H1 (cell line): ENCODE measurements around the gene TM9SF2. TPM values are rescaled to one million over a fixed set of nuclear protein-coding genes. Genes with fewer than 3 reads are reported as not detected.

Source experiments
- CTCF ChIA-PET: fragments of 300-600 bp; sonication (Branson Sonifier 250); formaldehyde crosslinking; loops from one replicate; lab custom pipeline; 2021; ENCODE audit not compliant: partially characterized antibody; lab: Charles Lee
- POLR2A ChIA-PET: fragments of 300-600 bp; sonication (Branson Sonifier 250); formaldehyde crosslinking; loops from one replicate; lab custom pipeline; 2021; ENCODE audit warnings: inconsistent platforms; ENCODE audit not compliant: partially characterized antibody; lab: Charles Lee
- DNase-seq, 2 experiments: peaks; one replicate each; pipeline versions ENCODE4 v3.0.0 to v3.0.0-alpha.2; 2010 to 2022; ENCODE audit warnings: low spot score in 2 of 2, low read depth in 1 of 2, mixed read lengths in 1 of 2
- FAIRE-seq: peaks from 2 replicates; lab custom pipeline; 2011; peaks lifted over from hg19 to GRCh38; lab: Jason Lieb, UNC
- H2AFZ ChIP-seq: 2 replicates; pipeline ENCODE4 v1.8.1; 2012; ENCODE audit warnings: low read length, inconsistent platforms
- H2AK5ac ChIP-seq: 2 replicates; pipeline ENCODE4 v1.6.1; 2013; ENCODE audit warnings: low read depth, low read length
- H2BK120ac ChIP-seq: replicated peaks from 2 replicates; pipeline ENCODE3; 2013; ENCODE audit warnings: low read depth, low read length, inconsistent platforms
- H2BK12ac ChIP-seq: 2 replicates; pipeline ENCODE4 v1.6.1; 2013; ENCODE audit warnings: low read depth, low read length
- H2BK15ac ChIP-seq: 2 replicates; pipeline ENCODE4 v1.6.1; 2013; ENCODE audit warnings: low read length
- H2BK20ac ChIP-seq: 2 replicates; pipeline ENCODE4 v1.6.1; 2013; ENCODE audit warnings: low read length
- H2BK5ac ChIP-seq: 2 replicates; pipeline ENCODE4 v1.6.1; 2013; ENCODE audit warnings: low read depth, low read length
- H3K14ac ChIP-seq: 2 replicates; pipeline ENCODE4 v1.6.1; 2013; ENCODE audit warnings: inconsistent platforms; ENCODE audit not compliant: insufficient read length
- H3K18ac ChIP-seq: 2 replicates; pipeline ENCODE4 v1.6.1; 2013; ENCODE audit warnings: low read length; ENCODE audit errors: extremely low read depth
- H3K23ac ChIP-seq: 2 replicates; pipeline ENCODE4 v1.6.1; 2013; ENCODE audit warnings: inconsistent platforms; ENCODE audit not compliant: insufficient read length
- H3K23me2 ChIP-seq: 2 replicates; pipeline ENCODE4 v1.6.1; 2013; ENCODE audit warnings: low read depth, low read length
- H3K27ac ChIP-seq: 2 replicates; pipeline ENCODE4 v1.6.1; 2011; ENCODE audit warnings: low read depth, low read length, inconsistent platforms
- H3K27me3 ChIP-seq, 4 experiments: replicated peaks in 1 of 4; 1 replicate in 1 of 4; 2 replicates in 3 of 4; pipeline versions ENCODE4 v1.6.1 to v1.8.1; 2011 to 2013; ENCODE audit warnings: low read length in 3 of 4, mild to moderate bottlenecking in 3 of 4, inconsistent platforms in 2 of 4, mixed read lengths in 2 of 4, moderate library complexity in 1 of 4; ENCODE audit not compliant: control insufficient read depth in 3 of 4, insufficient read depth in 3 of 4; ENCODE audit errors: extremely low read depth in 1 of 4
- H3K36me3 ChIP-seq, 4 experiments: 2 replicates each; pipeline versions ENCODE4 v1.6.1 to v1.8.1; 2011 to 2013; ENCODE audit warnings: mild to moderate bottlenecking in 4 of 4, low read length in 3 of 4, moderate library complexity in 2 of 4, control low read depth in 1 of 4, inconsistent platforms in 1 of 4; ENCODE audit not compliant: insufficient read depth in 4 of 4, control insufficient read depth in 2 of 4
- H3K4ac ChIP-seq: replicated peaks from 2 replicates; pipeline ENCODE3; 2013; ENCODE audit warnings: low read length, low read depth, mixed read lengths, inconsistent platforms; ENCODE audit not compliant: insufficient read length
- H3K4me1 ChIP-seq, 4 experiments: replicated peaks in 1 of 4; 1 replicate in 1 of 4; 2 replicates in 3 of 4; pipeline versions ENCODE4 v1.6.1 to v1.8.1; 2011 to 2013; ENCODE audit warnings: low read length in 3 of 4, inconsistent platforms in 2 of 4, mixed read lengths in 1 of 4; ENCODE audit not compliant: insufficient read depth in 4 of 4, control insufficient read depth in 3 of 4
- H3K4me2 ChIP-seq, 2 experiments: 2 replicates each; pipeline versions ENCODE4 v1.6.1 to v1.8.1; 2011 to 2013; ENCODE audit warnings: low read depth in 2 of 2, low read length in 2 of 2, control low read depth in 1 of 2, inconsistent platforms in 1 of 2, mild to moderate bottlenecking in 1 of 2; ENCODE audit not compliant: insufficient read depth in 1 of 2
- H3K4me3 ChIP-seq, 4 experiments: fragments of 200-600, 300-600 bp in 1 of 4; sonication (generic), shearing (Covaris generic), sonication (Bioruptor Twin) in 1 of 4; 2 replicates each; pipeline versions ENCODE4 v1.5.1 to v1.8.1; 2011 to 2016; ENCODE audit warnings: low read length in 4 of 4, low read depth in 3 of 4, control low read depth in 2 of 4, inconsistent platforms in 2 of 4, mild to moderate bottlenecking in 2 of 4, mixed read lengths in 1 of 4, moderate library complexity in 1 of 4; ENCODE audit not compliant: insufficient read depth in 2 of 4; ENCODE audit errors: extremely low read depth in 1 of 4
- H3K56ac ChIP-seq: replicated peaks from 2 replicates; pipeline ENCODE3; 2013; ENCODE audit warnings: low read depth, mild to moderate bottlenecking, mixed read lengths, low read length, inconsistent platforms; ENCODE audit not compliant: insufficient read length
- H3K79me1 ChIP-seq: 2 replicates; pipeline ENCODE4 v1.6.1; 2013; ENCODE audit warnings: low read depth, low read length, control low read depth
- H3K79me2 ChIP-seq, 2 experiments: 2 replicates each; pipeline versions ENCODE4 v1.6.1 to v1.8.1; 2012 to 2013; ENCODE audit warnings: low read length in 2 of 2, mild to moderate bottlenecking in 2 of 2, inconsistent platforms in 1 of 2; ENCODE audit not compliant: insufficient read depth in 2 of 2, control insufficient read depth in 1 of 2
- H3K9ac ChIP-seq, 4 experiments: replicated peaks in 1 of 4; 1 replicate in 1 of 4; 2 replicates in 3 of 4; pipeline versions ENCODE4 v1.6.1 to v1.8.1; 2011 to 2013; ENCODE audit warnings: low read depth in 3 of 4, low read length in 3 of 4, control low read depth in 2 of 4, mild to moderate bottlenecking in 2 of 4, moderate library complexity in 2 of 4, inconsistent platforms in 1 of 4; ENCODE audit errors: extremely low read depth in 1 of 4
- H3K9me3 ChIP-seq, 2 experiments: 2 replicates each; pipeline versions ENCODE4 v1.6.1 to v1.8.1; 2012 to 2013; ENCODE audit warnings: mild to moderate bottlenecking in 2 of 2, moderate library complexity in 2 of 2, control low read depth in 1 of 2, inconsistent platforms in 1 of 2, low read depth in 1 of 2, low read length in 1 of 2, mixed read lengths in 1 of 2; ENCODE audit not compliant: insufficient read depth in 2 of 2
- H4K20me1 ChIP-seq, 2 experiments: replicated peaks in 1 of 2; 2 replicates each; pipeline versions ENCODE3 to v1.8.1; 2011 to 2013; ENCODE audit warnings: inconsistent platforms in 2 of 2, low read length in 2 of 2, mild to moderate bottlenecking in 1 of 2; ENCODE audit not compliant: insufficient read depth in 2 of 2, control insufficient read depth in 1 of 2
- H4K5ac ChIP-seq: 2 replicates; pipeline ENCODE4 v1.6.1; 2013; ENCODE audit warnings: low read length, low read depth, mixed read lengths, inconsistent platforms; ENCODE audit not compliant: insufficient read length
- H4K8ac ChIP-seq: 2 replicates; pipeline ENCODE4 v1.8.0; 2013; ENCODE audit warnings: mild to moderate bottlenecking, moderate library complexity, low read length, inconsistent platforms; ENCODE audit not compliant: insufficient read depth; ENCODE audit errors: extremely low read depth
- H4K91ac ChIP-seq: replicated peaks from 2 replicates; pipeline ENCODE3; 2013; ENCODE audit warnings: low read length, mixed read lengths, inconsistent platforms; ENCODE audit not compliant: insufficient read length
- BRCA1 ChIP-seq: IDR thresholded peaks from 2 replicates; pipeline ENCODE4 v1.6.1; 2012; ENCODE audit warnings: low read depth, low read length, improper control_type of control experiment
- CHD1 ChIP-seq: IDR thresholded peaks from 2 replicates; pipeline ENCODE4 v1.6.1; 2012; ENCODE audit warnings: low read depth, low read length, improper control_type of control experiment
- EZH2 ChIP-seq: fragments of 200-600 bp; sonication (generic); IDR thresholded peaks from 2 replicates; pipeline ENCODE4 v1.7.1; 2012; ENCODE audit warnings: low read depth, mild to moderate bottlenecking, moderate library complexity, low read length, inconsistent platforms; ENCODE audit not compliant: severe bottlenecking
- KDM4A ChIP-seq: IDR thresholded peaks from one replicate; pipeline ENCODE4 v1.7.1; 2012; ENCODE audit warnings: low read depth, mild to moderate bottlenecking, moderate library complexity, low read length, inconsistent platforms; ENCODE audit not compliant: severe bottlenecking
- KDM5A ChIP-seq: fragments of 200-600 bp; IDR thresholded peaks from 2 replicates; pipeline ENCODE4 v1.7.1; 2012; ENCODE audit warnings: mild to moderate bottlenecking, low read length, inconsistent platforms, mixed read lengths
- RBBP5 ChIP-seq: IDR thresholded peaks from 2 replicates; pipeline ENCODE4 v1.7.1; 2012; ENCODE audit warnings: low read depth, mild to moderate bottlenecking, inconsistent platforms, low read length, moderate library complexity, borderline replicate concordance
- WGBS, 2 experiments: shearing (Covaris generic) in 1 of 2; methylation state at CpG; one replicate each; pipeline versions ENCODE4 v1.1.6 to v1.1.7; 2013 to 2015; ENCODE audit warnings: low lambda C conversion rate in 2 of 2, mixed read lengths in 2 of 2, inconsistent platforms in 1 of 2, low coverage in 1 of 2, missing lambda C conversion rate in 1 of 2; ENCODE audit not compliant: insufficient replicate concordance in 2 of 2, insufficient coverage in 1 of 2, insufficient read length in 1 of 2; ENCODE audit errors: extremely low coverage in 1 of 2, missing lambda C conversion rate in 1 of 2; 5-methylcytosine and 5-hydroxymethylcytosine counted together
- polyA plus RNA-seq, 7 experiments: library from polyadenylated mRNA; depleted of rRNA in 3 of 7; stranded (reverse) in 5 of 7; unstranded in 2 of 7; fragments of >200 nt in 5 of 7; fragments of 200-250 nt in 2 of 7; gene quantifications; 1 replicate in 5 of 7; 2 replicates in 1 of 7; 4 replicates in 1 of 7; pipeline versions ENCODE4 v1.2.1 to v1.2.3, GENCODE V29; 2011 to 2013; ENCODE audit warnings: missing spikeins in 2 of 7, mixed read lengths in 2 of 7
- total RNA-seq: library from RNA; stranded (reverse); fragmentation: NEBNext Ultra II Directional; extraction: Animal tissue kit (Norgen Biotek cat#: 25700); gene quantifications from 2 replicates; pipeline ENCODE4 v1.2.1, GENCODE V29; 2021

The TM9SF2 gene
- total and polyA plus RNA-seq, 2 of the 8 experiments (the other 6 are each of a cell fraction or from before 2014, with no cell fraction given) = 68.0 to 101 TPM

GRCh38 chr13:99489028-99489427 lies 12.2 kb upstream of the TM9SF2 start:
- Histone ChIP-seq H2AFZ (no peak overlapping the region), H2BK120ac (no peak overlapping the region), H4K91ac (no peak overlapping the region), H3K4me2 (no peak overlapping the region), H3K79me2 (no peaks in the 10 kb centered on the region), H3K56ac (no peak overlapping the region), H3K23ac (no peak overlapping the region), H3K9me3 (no peaks in the 10 kb centered on the region), H4K5ac (no peak overlapping the region), H3K4ac (no peak overlapping the region), H3K23me2 (no peaks in the 10 kb centered on the region), H3K4me1 (no peaks in the 10 kb centered on the region), H2BK20ac (no peak overlapping the region), H3K4me3 (no peak overlapping the region), H3K27me3 (peaks cover 0 to 2% (median 0%) of the 10 kb centered on the region in 4 experiments; a peak in 1 of 7 replicates), H3K9ac (no peak overlapping the region), H2BK5ac (no peak overlapping the region), H4K20me1 (no peaks in the 10 kb centered on the region), H3K36me3 (no peaks in the 10 kb centered on the region), H2BK15ac (no peak overlapping the region), H3K27ac (no peak overlapping the region), H3K14ac (no peak overlapping the region), H4K8ac (no peak overlapping the region), H2AK5ac (no peak overlapping the region), H3K18ac (no peak overlapping the region), H2BK12ac (no peak overlapping the region), H3K79me1 (no peaks in the 10 kb centered on the region)
- ChIA-PET CTCF (interaction anchor here (0.5 to 1.5 kb wide), 4 partner anchors 13 to 729 kb away, joined by 3 to 4 read pairs (median 3); no protein-coding TSS in a partner anchor), POLR2A (interaction anchor here (0.5 kb wide), 1 partner anchor 199 kb away, joined by 4 read pairs; no protein-coding TSS in a partner anchor)
- no peak for FAIRE-seq
- DNase-seq = no peak
- 94% methylated on average over 3 of the region's 3 CpGs; no CpG with 5 or more reads in 1 of the 2 experiments for WGBS, 2 experiments
- TF ChIP-seq CHD1 (no peak), KDM5A (no peak), KDM4A (no peak), EZH2 (no peak), RBBP5 (no peak), BRCA1 (no peak)
